ENCODE data around the gene OR4A47.
"Not testable (repeated sequence)": the region's sequence is repeated elsewhere in the genome, so short reads cannot be mapped to it uniquely, and the experiment has no call there.

Gene OR4A47, protein sequence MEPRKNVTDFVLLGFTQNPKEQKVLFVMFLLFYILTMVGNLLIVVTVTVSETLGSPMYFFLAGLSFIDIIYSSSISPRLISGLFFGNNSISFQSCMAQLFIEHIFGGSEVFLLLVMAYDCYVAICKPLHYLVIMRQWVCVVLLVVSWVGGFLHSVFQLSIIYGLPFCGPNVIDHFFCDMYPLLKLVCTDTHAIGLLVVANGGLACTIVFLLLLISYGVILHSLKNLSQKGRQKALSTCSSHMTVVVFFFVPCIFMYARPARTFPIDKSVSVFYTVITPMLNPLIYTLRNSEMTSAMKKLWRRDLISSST

DNA sequence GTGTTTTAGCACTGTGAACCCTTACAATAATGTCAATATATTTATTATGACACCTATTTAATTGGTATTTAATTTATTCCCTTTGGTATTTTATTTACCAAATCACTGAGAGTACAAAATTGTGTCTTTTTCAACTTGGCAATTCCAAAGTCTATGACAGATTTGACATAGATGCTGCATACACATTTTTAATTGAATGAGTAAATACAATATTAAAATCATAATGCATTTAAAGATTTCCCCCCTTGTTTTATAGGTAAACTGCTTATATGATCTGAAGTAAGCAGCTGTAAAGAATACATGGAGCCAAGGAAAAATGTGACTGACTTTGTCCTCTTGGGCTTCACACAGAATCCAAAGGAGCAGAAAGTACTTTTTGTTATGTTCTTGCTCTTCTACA, at the start of gene OR4A47:
OR4A47 (plus strand) TSS at position 301 of the 400 bp plus-strand sequence; CDS start at position 301, 0 bp downstream.
- DNase-seq, result not testable (repeated sequence)

GRCh38 chr11:48455909-48456308, 32.7 kb upstream of the OR4A47 start:
- not testable (repeated sequence) for DNase-seq

GRCh38 chr11:48473966-48474365, 14.6 kb upstream of the OR4A47 start:
- not testable (repeated sequence) for DNase-seq

DNA sequence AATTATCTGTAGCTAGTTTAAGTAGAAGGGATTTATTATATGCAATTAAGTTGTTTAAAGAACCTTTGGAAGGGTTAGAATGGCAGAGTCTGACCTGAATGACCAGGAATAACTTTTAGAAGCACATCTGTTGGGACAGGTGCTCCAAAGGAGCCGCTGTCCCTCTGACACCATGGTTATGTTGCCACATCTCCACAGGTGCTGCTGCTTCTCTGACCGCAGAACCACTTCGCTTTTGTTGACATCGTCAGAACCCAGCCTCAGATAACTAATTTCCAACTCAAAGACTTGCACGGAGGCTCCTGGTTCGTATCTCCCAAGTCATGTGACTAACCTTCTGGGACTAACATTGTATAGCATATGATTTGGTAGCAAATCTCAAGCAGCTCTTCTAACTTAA, 13.9 kb upstream of the OR4A47 start:
- not testable (repeated sequence) for DNase-seq

DNA sequence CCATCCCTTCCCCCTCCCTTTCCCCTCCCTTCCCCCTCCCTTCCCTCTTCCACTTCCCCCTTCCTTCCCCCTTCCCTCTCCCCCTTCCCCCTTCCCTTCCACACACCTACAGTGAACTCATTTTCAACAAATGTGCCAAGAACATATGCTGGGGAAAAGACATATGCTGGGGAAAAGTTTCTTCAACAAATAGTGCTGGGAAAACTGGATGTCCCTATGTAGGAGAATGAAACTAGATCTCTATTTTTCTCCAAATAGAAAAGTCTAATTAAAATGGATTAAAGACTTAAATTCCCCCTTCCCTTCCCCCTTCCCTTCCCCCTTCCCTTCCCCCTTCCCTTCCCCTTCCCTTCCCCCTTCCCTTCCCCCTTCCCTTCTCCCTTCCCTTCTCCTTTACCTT, 17.6 kb downstream of the OR4A47 start:
- DNase-seq, result not testable (repeated sequence)

GRCh38 chr11:48538991-48539390, 50.4 kb downstream of the OR4A47 start:
- DNase-seq, result no peak
